Prostate gland (tissue), 2 donors: Measurements from ENCODE around the gene SERPINH1. TPM values are rescaled to one million over a fixed set of nuclear protein-coding genes. Genes with fewer than 3 reads are reported as not detected.

ENCODE experiments used
- DNase-seq: peaks from one replicate; pipeline ENCODE4 v3.0.0-alpha.2; 2019; ENCODE audit warnings: low spot score
- H3K27ac ChIP-seq, 2 donors: fragments of 200-600 bp; sonication (generic); 2 replicates each; pipeline ENCODE4 v1.5.1; 2017 to 2019
- H3K27me3 ChIP-seq: fragments of 200-600 bp; sonication (generic); replicated peaks from 2 replicates; pipeline ENCODE4 v1.5.1; 2019; ENCODE audit not compliant: insufficient read depth
- H3K36me3 ChIP-seq, 2 donors: fragments of 200-600 bp; sonication (generic); 1 replicate in 1 of 2; 2 replicates in 1 of 2; pipeline versions ENCODE4 v1.5.1 to v1.8.1; 2017 to 2019
- H3K4me1 ChIP-seq: fragments of 200-600 bp; sonication (generic); replicated peaks from 2 replicates; pipeline ENCODE4 v1.5.1; 2019
- H3K4me3 ChIP-seq, 2 donors: fragments of 200-600 bp; sonication (generic); 2 replicates each; pipeline ENCODE4 v1.5.1; 2017 to 2019
- H3K9me3 ChIP-seq: fragments of 200-600 bp; sonication (generic); 2 replicates; pipeline ENCODE4 v1.5.1; 2017
- CTCF ChIP-seq, 4 experiments: fragments of 200-600 bp in 2 of 4; fragments of 450-650 bp in 2 of 4; sonication (generic) in 2 of 4; IDR thresholded peaks; 1 replicate in 3 of 4; 2 replicates in 1 of 4; pipeline ENCODE4 v1.5.1; 2016 to 2019; ENCODE audit warnings: antibody characterized with exemption in 4 of 4, mild to moderate bottlenecking in 2 of 4, moderate library complexity in 2 of 4
- POLR2A ChIP-seq: fragments of 450-650 bp; IDR thresholded peaks from one replicate; pipeline ENCODE4 v1.6.1; 2016; ENCODE audit warnings: antibody characterized with exemption, mild to moderate bottlenecking
- POLR2AphosphoS5 ChIP-seq: sonication (generic); formaldehyde crosslinking; IDR thresholded peaks from one replicate; pipeline ENCODE4 v1.6.1; 2017; ENCODE audit warnings: antibody characterized with exemption
- WGBS: methylation state at CpG from one replicate; pipeline ENCODE4 v1.1.5; 2018; 5-methylcytosine and 5-hydroxymethylcytosine counted together
- intact Hi-C: fragments of 100-400 bp; cut with DNase I; formaldehyde crosslinking; loops from one replicate; pipeline ENCODE4 v1.14.2; 2022
- total RNA-seq, 2 donors: library from RNA; depleted of rRNA; stranded (reverse); fragments of >200 nt; gene quantifications; one replicate each; pipeline ENCODE4 v1.1.0, GENCODE V29; 2016

Gene SERPINH1
- total RNA-seq, 2 donors from 2014 or later, result 123 to 189 TPM

GRCh38 chr11:75561426-75562047 lies 516 bp upstream of the SERPINH1 start:
- peaks cover 35% of the 10 kb centered on the region for H3K4me1 ChIP-seq
- H3K27me3 ChIP-seq, result no peaks in the 10 kb centered on the region
- intact Hi-C loops, result loop anchor here (5.0 kb wide), 1 partner anchor 251 kb away; no protein-coding TSS in a partner anchor
- H3K9me3 ChIP-seq, result no peaks in the 10 kb centered on the region
- H3K27ac ChIP-seq, result peak overlapping the region; percentile 98 to 99
- H3K4me3 ChIP-seq, result peak overlapping the region; percentile 84 to 89
- 19% methylated on average over 21 of the region's 21 CpGs for WGBS
- DNase-seq, result no peak
- TF ChIP-seq POLR2AphosphoS5 (no peak), CTCF (IDR thresholded peaks at IDR 0.05) (no peak), POLR2A (no peak)
- H3K36me3 ChIP-seq, result no peaks in the 10 kb centered on the region

GRCh38 chr11:75562836-75563484 lies 907 bp downstream of the SERPINH1 start:
- peaks cover 34% of the 10 kb centered on the region for H3K4me1 ChIP-seq
- TF ChIP-seq POLR2AphosphoS5 (no peak), POLR2A (no peak), CTCF (IDR thresholded peaks at IDR 0.05) (no peak)
- H3K9me3 ChIP-seq, result no peaks in the 10 kb centered on the region
- H3K27ac ChIP-seq, result peak overlapping the region; percentile 98 to 99
- peak overlapping the region; percentile 84 to 89 for H3K4me3 ChIP-seq
- 3% methylated on average over 16 of the region's 16 CpGs for WGBS
- intact Hi-C loops, result loop anchor here (5.0 kb wide), 1 partner anchor 249 kb away; no protein-coding TSS in a partner anchor
- no peaks in the 10 kb centered on the region for H3K27me3 ChIP-seq
- H3K36me3 ChIP-seq, result peaks cover 5 to 7% of the 10 kb centered on the region in 2 donors
- peak; percentile 12 for DNase-seq

GRCh38 chr11:75563501-75563977 lies 1.5 kb downstream of the SERPINH1 start:
- DNase-seq, result no peak
- Histone ChIP-seq H3K4me3 (peak overlapping the region; percentile 84 to 89), H3K4me1 (peaks cover 28% of the 10 kb centered on the region), H3K36me3 (peaks cover 8 to 11% of the 10 kb centered on the region in 2 donors), H3K27ac (peak overlapping the region; percentile 98 to 99), H3K9me3 (no peaks in the 10 kb centered on the region), H3K27me3 (no peaks in the 10 kb centered on the region)
- WGBS, result 5% methylated on average over 5 of the region's 5 CpGs
- intact Hi-C loops, result loop anchor here (5.0 kb wide), 1 partner anchor 249 kb away; no protein-coding TSS in a partner anchor
- TF ChIP-seq POLR2AphosphoS5, result no peak
- TF ChIP-seq POLR2A, result no peak
- TF ChIP-seq CTCF (IDR thresholded peaks at IDR 0.05), result no peak

- no peak for DNase-seq
- peaks cover 26% of the 10 kb centered on the region for H3K4me1 ChIP-seq
- no peaks in the 10 kb centered on the region for H3K9me3 ChIP-seq
- no peaks in the 10 kb centered on the region for H3K27me3 ChIP-seq
- 14% methylated on average over 9 of the region's 9 CpGs for WGBS
- intact Hi-C loops, result loop anchor here (5.0 kb wide), 1 partner anchor 248 kb away; no protein-coding TSS in a partner anchor
- TF ChIP-seq POLR2AphosphoS5 (no peak), CTCF (IDR thresholded peaks at IDR 0.05) (peak in 2 of 4 experiments; percentile 50 to 62)
- H3K4me3 ChIP-seq, result peak overlapping the region; percentile 84 to 89
- H3K27ac ChIP-seq, result peak overlapping the region; percentile 98 to 99
- H3K36me3 ChIP-seq, result peaks cover 11 to 16% of the 10 kb centered on the region in 2 donors
These were observed 2.0 kb downstream of the SERPINH1 start for GRCh38 chr11:75563978-75564552.
